Activated CD4-positive, alpha-beta T cell treated with anti-CD3 and anti-CD28 coated beads, Interleukin-2, amount 10 ng/mL, durations not matched to agents 24 days and 14 days (primary cell): ENCODE results near the gene TXNDC8. TPM values are rescaled to one million over a fixed set of nuclear protein-coding genes. Genes with fewer than 3 reads are reported as not detected.
"Not testable (repeated sequence)": the region's sequence is repeated elsewhere in the genome, so short reads cannot be mapped to it uniquely, and the experiment has no call there.

ENCODE experiments used
- DNase-seq: peaks from one replicate; pipeline ENCODE4 v3.0.0; 2022
- H3K27ac Mint-ChIP-seq: one replicate; pipeline ENCODE4 v1.8.0; 2022; ENCODE audit warnings: mild to moderate bottlenecking, mixed read lengths
- H3K27me3 Mint-ChIP-seq: one replicate; pipeline ENCODE4 v1.8.0; 2022; ENCODE audit warnings: mixed read lengths
- H3K36me3 Mint-ChIP-seq: one replicate; pipeline ENCODE4 v1.8.0; 2022; ENCODE audit warnings: low read depth, mild to moderate bottlenecking, mixed read lengths
- H3K4me1 Mint-ChIP-seq: one replicate; pipeline ENCODE4 v1.8.0; 2021; ENCODE audit warnings: mixed read lengths
- H3K4me3 Mint-ChIP-seq: one replicate; pipeline ENCODE4 v1.8.0; 2022; ENCODE audit warnings: mild to moderate bottlenecking, moderate library complexity, mixed read lengths
- H3K9me3 Mint-ChIP-seq: one replicate; pipeline ENCODE4 v1.8.0; 2021; ENCODE audit warnings: mixed read lengths
- intact Hi-C: fragments of 100-400 bp; cut with micrococcal nuclease; formaldehyde crosslinking; loops from one replicate; pipeline ENCODE4 v1.15.1; 2023
- total RNA-seq: library from RNA; stranded (reverse); gene quantifications from 2 replicates; pipeline ENCODE4 v1.2.3, GENCODE V29; 2022

The TXNDC8 gene
- not detected in 2 replicates for total RNA-seq

GRCh38 chr9:110337727-110338126, at the start of gene TXNDC8:
TXNDC8 (minus strand) TSS chr9:110337863.
- H3K27me3 Mint-ChIP-seq: peaks cover 2% of the 10 kb centered on the region
- no peak within 1 kb of the TSS for H3K27ac Mint-ChIP-seq
- intact Hi-C loops: no loop called here
- H3K36me3 Mint-ChIP-seq: no peaks in the 10 kb centered on the region
- no peaks in the 10 kb centered on the region for H3K9me3 Mint-ChIP-seq
- H3K4me3 Mint-ChIP-seq: no peak within 1 kb of the TSS
- H3K4me1 Mint-ChIP-seq: no peaks in the 10 kb centered on the region
- DNase-seq: no peak

GRCh38 chr9:110383491-110383890, 45.8 kb upstream of the TXNDC8 start:
- no peak overlapping the region for H3K4me3 Mint-ChIP-seq
- H3K9me3 Mint-ChIP-seq: no peaks in the 10 kb centered on the region
- intact Hi-C loops: no loop called here
- H3K27me3 Mint-ChIP-seq: peaks cover 6% of the 10 kb centered on the region
- DNase-seq: no peak
- H3K4me1 Mint-ChIP-seq: no peaks in the 10 kb centered on the region
- no peak overlapping the region for H3K27ac Mint-ChIP-seq
- no peaks in the 10 kb centered on the region for H3K36me3 Mint-ChIP-seq

- Mint-ChIP-seq H3K9me3 (no peaks in the 10 kb centered on the region), H3K27me3 (peaks cover 11% of the 10 kb centered on the region), H3K4me3 (no peak overlapping the region), H3K27ac (no peak overlapping the region), H3K36me3 (no peaks in the 10 kb centered on the region), H3K4me1 (no peaks in the 10 kb centered on the region)
- intact Hi-C loops: no loop called here
- DNase-seq: no peak
These were observed 45.1 kb upstream of the TXNDC8 start for GRCh38 chr9:110382731-110383130.

GRCh38 chr9:110371411-110372007, 33.8 kb upstream of the TXNDC8 start:
- Mint-ChIP-seq H3K4me3 (no peak overlapping the region), H3K27me3 (no peaks in the 10 kb centered on the region), H3K27ac (no peak overlapping the region), H3K9me3 (no peaks in the 10 kb centered on the region), H3K4me1 (no peaks in the 10 kb centered on the region), H3K36me3 (no peaks in the 10 kb centered on the region)
- no peak for DNase-seq
- intact Hi-C loops: no loop called here

- H3K27ac Mint-ChIP-seq: no peak overlapping the region
- peaks cover 2% of the 10 kb centered on the region for H3K27me3 Mint-ChIP-seq
- no peaks in the 10 kb centered on the region for H3K9me3 Mint-ChIP-seq
- H3K36me3 Mint-ChIP-seq: no peaks in the 10 kb centered on the region
- intact Hi-C loops: no loop called here
- H3K4me1 Mint-ChIP-seq: no peaks in the 10 kb centered on the region
- H3K4me3 Mint-ChIP-seq: no peak overlapping the region
- no peak for DNase-seq
These were observed 32.7 kb upstream of the TXNDC8 start for GRCh38 chr9:110370315-110370714.

- no peak for DNase-seq
- Mint-ChIP-seq H3K27me3 (peaks cover 2% of the 10 kb centered on the region), H3K27ac (no peak overlapping the region), H3K36me3 (no peaks in the 10 kb centered on the region), H3K9me3 (no peaks in the 10 kb centered on the region), H3K4me1 (no peaks in the 10 kb centered on the region), H3K4me3 (no peak overlapping the region)
- intact Hi-C loops: no loop called here
These were observed 26.8 kb upstream of the TXNDC8 start for GRCh38 chr9:110364451-110364850.

GRCh38 chr9:110358992-110359391, 21.3 kb upstream of the TXNDC8 start:
- H3K36me3 Mint-ChIP-seq, H3K27ac Mint-ChIP-seq, H3K4me1 Mint-ChIP-seq, H3K4me3 Mint-ChIP-seq, intact Hi-C loops, H3K27me3 Mint-ChIP-seq, DNase-seq, H3K9me3 Mint-ChIP-seq: not testable (repeated sequence)

GRCh38 chr9:110357505-110357904, 19.8 kb upstream of the TXNDC8 start:
- intact Hi-C loops: no loop called here
- Mint-ChIP-seq H3K9me3 (peaks cover 5% of the 10 kb centered on the region), H3K27me3 (no peaks in the 10 kb centered on the region), H3K36me3 (no peaks in the 10 kb centered on the region), H3K4me1 (no peaks in the 10 kb centered on the region), H3K4me3 (no peak overlapping the region), H3K27ac (no peak overlapping the region)
- no peak for DNase-seq

- intact Hi-C loops: no loop called here
- Mint-ChIP-seq H3K4me3 (no peak overlapping the region), H3K4me1 (no peaks in the 10 kb centered on the region), H3K27ac (no peak overlapping the region), H3K27me3 (no peaks in the 10 kb centered on the region), H3K36me3 (no peaks in the 10 kb centered on the region), H3K9me3 (peaks cover 5% of the 10 kb centered on the region)
- DNase-seq: no peak
These were observed 19.2 kb upstream of the TXNDC8 start for GRCh38 chr9:110356639-110357395.

- intact Hi-C loops: no loop called here
- no peak for DNase-seq
- no peak overlapping the region for H3K27ac Mint-ChIP-seq
- H3K27me3 Mint-ChIP-seq: no peaks in the 10 kb centered on the region
- H3K4me3 Mint-ChIP-seq: no peak overlapping the region
- H3K36me3 Mint-ChIP-seq: no peaks in the 10 kb centered on the region
- H3K9me3 Mint-ChIP-seq: peaks cover 5% of the 10 kb centered on the region
- H3K4me1 Mint-ChIP-seq: no peaks in the 10 kb centered on the region
These were observed 18.2 kb upstream of the TXNDC8 start for GRCh38 chr9:110355911-110356310.

GRCh38 chr9:110351009-110351467, 13.4 kb upstream of the TXNDC8 start:
- H3K27ac Mint-ChIP-seq: no peak overlapping the region
- no peak overlapping the region for H3K4me3 Mint-ChIP-seq
- H3K4me1 Mint-ChIP-seq: no peaks in the 10 kb centered on the region
- H3K9me3 Mint-ChIP-seq: peaks cover 5% of the 10 kb centered on the region
- no peaks in the 10 kb centered on the region for H3K36me3 Mint-ChIP-seq
- H3K27me3 Mint-ChIP-seq: no peaks in the 10 kb centered on the region
- intact Hi-C loops: no loop called here
- no peak for DNase-seq

GRCh38 chr9:110346325-110346724, 8.7 kb upstream of the TXNDC8 start:
- no peak for DNase-seq
- H3K36me3 Mint-ChIP-seq: no peaks in the 10 kb centered on the region
- intact Hi-C loops: no loop called here
- no peaks in the 10 kb centered on the region for H3K4me1 Mint-ChIP-seq
- H3K9me3 Mint-ChIP-seq: no peaks in the 10 kb centered on the region
- H3K27me3 Mint-ChIP-seq: peaks cover 2% of the 10 kb centered on the region
- no peak overlapping the region for H3K4me3 Mint-ChIP-seq
- no peak overlapping the region for H3K27ac Mint-ChIP-seq

- H3K4me3 Mint-ChIP-seq: no peak overlapping the region
- no peak for DNase-seq
- peaks cover 2% of the 10 kb centered on the region for H3K27me3 Mint-ChIP-seq
- H3K36me3 Mint-ChIP-seq: no peaks in the 10 kb centered on the region
- H3K27ac Mint-ChIP-seq: no peak overlapping the region
- intact Hi-C loops: no loop called here
- no peaks in the 10 kb centered on the region for H3K9me3 Mint-ChIP-seq
- no peaks in the 10 kb centered on the region for H3K4me1 Mint-ChIP-seq
These were observed 7.2 kb upstream of the TXNDC8 start for GRCh38 chr9:110344821-110345220.

- no peak overlapping the region for H3K4me3 Mint-ChIP-seq
- no peak for DNase-seq
- H3K36me3 Mint-ChIP-seq: no peaks in the 10 kb centered on the region
- no peaks in the 10 kb centered on the region for H3K4me1 Mint-ChIP-seq
- intact Hi-C loops: no loop called here
- no peak overlapping the region for H3K27ac Mint-ChIP-seq
- H3K9me3 Mint-ChIP-seq: no peaks in the 10 kb centered on the region
- peaks cover 2% of the 10 kb centered on the region for H3K27me3 Mint-ChIP-seq
These were observed 5.9 kb upstream of the TXNDC8 start for GRCh38 chr9:110343551-110343950.

- H3K4me3 Mint-ChIP-seq: no peak overlapping the region
- H3K9me3 Mint-ChIP-seq: no peaks in the 10 kb centered on the region
- peaks cover 2% of the 10 kb centered on the region for H3K27me3 Mint-ChIP-seq
- no peak overlapping the region for H3K27ac Mint-ChIP-seq
- intact Hi-C loops: no loop called here
- no peaks in the 10 kb centered on the region for H3K4me1 Mint-ChIP-seq
- DNase-seq: no peak
- H3K36me3 Mint-ChIP-seq: no peaks in the 10 kb centered on the region
These were observed 2.6 kb upstream of the TXNDC8 start for GRCh38 chr9:110340306-110340705.
